GM23338 (cell line): ENCODE measurements around the gene NTRK3.

ENCODE experiments used
- CREB1 ChIP-seq: fragments of 250-450 bp; sonication (Bioruptor Pico); IDR thresholded peaks from 2 replicates; pipeline ENCODE4 v1.5.0; 2020; ENCODE audit warnings: low read depth, mild to moderate bottlenecking, moderate library complexity
- EZH2 ChIP-seq: fragments of 200-600 bp; sonication (generic); IDR thresholded peaks from one replicate; pipeline ENCODE4 v1.8.0; 2017; ENCODE audit warnings: antibody characterized with exemption, mild to moderate bottlenecking, low read depth; ENCODE audit not compliant: unreplicated experiment
- EZH2phosphoT487 ChIP-seq: fragments of 200-600 bp; sonication (generic); IDR thresholded peaks from one replicate; pipeline ENCODE4 v1.8.1; 2018; ENCODE audit warnings: antibody characterized with exemption; ENCODE audit not compliant: unreplicated experiment
- JUNB ChIP-seq: IDR thresholded peaks from one replicate; pipeline ENCODE4 v1.6.1; 2016; ENCODE audit warnings: antibody characterized with exemption; ENCODE audit not compliant: unreplicated experiment
- NANOG ChIP-seq: IDR thresholded peaks from 2 replicates; pipeline ENCODE4 v1.6.1; 2016; ENCODE audit warnings: antibody characterized with exemption, borderline replicate concordance
- POLR2AphosphoS5 ChIP-seq: IDR thresholded peaks from 2 replicates; pipeline ENCODE4 v1.6.1; 2016; ENCODE audit warnings: antibody characterized with exemption, low read depth
- REST ChIP-seq: IDR thresholded peaks from one replicate; pipeline ENCODE4 v1.6.1; 2018; ENCODE audit warnings: antibody characterized with exemption; ENCODE audit not compliant: unreplicated experiment
- STAT1 ChIP-seq: IDR thresholded peaks from one replicate; pipeline ENCODE4 v1.6.1; 2016; ENCODE audit warnings: antibody characterized with exemption; ENCODE audit not compliant: unreplicated experiment
- ZNF114 ChIP-seq: fragments of 250-450 bp; sonication (Bioruptor Pico); IDR thresholded peaks from 2 replicates; pipeline ENCODE4 v1.5.0; 2020; ENCODE audit warnings: mild to moderate bottlenecking, moderate library complexity
- ZNF331 ChIP-seq: fragments of 250-450 bp; sonication (Bioruptor Pico); IDR thresholded peaks from 2 replicates; pipeline ENCODE4 v1.5.0; 2020; ENCODE audit warnings: low read depth, mild to moderate bottlenecking, moderate library complexity
- ZNF462 ChIP-seq: fragments of 250-450 bp; sonication (Bioruptor Pico); IDR thresholded peaks from 2 replicates; pipeline ENCODE4 v1.5.0; 2020; ENCODE audit warnings: mild to moderate bottlenecking, moderate library complexity
- TF ChIP-seq, protein P1 (sequence below), 2 experiments: fragments of 200-600 bp in 1 of 2; sonication (generic) in 1 of 2; conservative IDR thresholded peaks; 2 replicates each; pipeline versions ENCODE4 v1.5.1 to v1.6.1; 2016 to 2017; ENCODE audit warnings: antibody characterized with exemption in 2 of 2, low read depth in 2 of 2, mild to moderate bottlenecking in 2 of 2, moderate library complexity in 1 of 2

GRCh38 chr15:87940768-87941167, 315.8 kb downstream of the NTRK3 start:
- TF ChIP-seq, protein P1, sequence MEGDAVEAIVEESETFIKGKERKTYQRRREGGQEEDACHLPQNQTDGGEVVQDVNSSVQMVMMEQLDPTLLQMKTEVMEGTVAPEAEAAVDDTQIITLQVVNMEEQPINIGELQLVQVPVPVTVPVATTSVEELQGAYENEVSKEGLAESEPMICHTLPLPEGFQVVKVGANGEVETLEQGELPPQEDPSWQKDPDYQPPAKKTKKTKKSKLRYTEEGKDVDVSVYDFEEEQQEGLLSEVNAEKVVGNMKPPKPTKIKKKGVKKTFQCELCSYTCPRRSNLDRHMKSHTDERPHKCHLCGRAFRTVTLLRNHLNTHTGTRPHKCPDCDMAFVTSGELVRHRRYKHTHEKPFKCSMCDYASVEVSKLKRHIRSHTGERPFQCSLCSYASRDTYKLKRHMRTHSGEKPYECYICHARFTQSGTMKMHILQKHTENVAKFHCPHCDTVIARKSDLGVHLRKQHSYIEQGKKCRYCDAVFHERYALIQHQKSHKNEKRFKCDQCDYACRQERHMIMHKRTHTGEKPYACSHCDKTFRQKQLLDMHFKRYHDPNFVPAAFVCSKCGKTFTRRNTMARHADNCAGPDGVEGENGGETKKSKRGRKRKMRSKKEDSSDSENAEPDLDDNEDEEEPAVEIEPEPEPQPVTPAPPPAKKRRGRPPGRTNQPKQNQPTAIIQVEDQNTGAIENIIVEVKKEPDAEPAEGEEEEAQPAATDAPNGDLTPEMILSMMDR (conservative IDR thresholded peaks at IDR 0.05; ENCODE audit: low read depth in 2 of 2), result no peak
- TF ChIP-seq POLR2AphosphoS5 (no peak), EZH2 (no peak), EZH2phosphoT487 (no peak), STAT1 (no peak), REST (no peak), JUNB (no peak), CREB1 (no peak), NANOG (no peak), ZNF331 (no peak), ZNF114 (CRISPR knock-in tag) (no peak), ZNF462 (CRISPR knock-in tag) (no peak)
